ENCODE data around the gene TRMT10B. TPM values are rescaled to one million over a fixed set of nuclear protein-coding genes. Genes with fewer than 3 reads are reported as not detected.

Gene TRMT10B
- total RNA-seq, 4 donors from 2014 or later = 1.5 to 10.2 (median 3.0) TPM

DNA sequence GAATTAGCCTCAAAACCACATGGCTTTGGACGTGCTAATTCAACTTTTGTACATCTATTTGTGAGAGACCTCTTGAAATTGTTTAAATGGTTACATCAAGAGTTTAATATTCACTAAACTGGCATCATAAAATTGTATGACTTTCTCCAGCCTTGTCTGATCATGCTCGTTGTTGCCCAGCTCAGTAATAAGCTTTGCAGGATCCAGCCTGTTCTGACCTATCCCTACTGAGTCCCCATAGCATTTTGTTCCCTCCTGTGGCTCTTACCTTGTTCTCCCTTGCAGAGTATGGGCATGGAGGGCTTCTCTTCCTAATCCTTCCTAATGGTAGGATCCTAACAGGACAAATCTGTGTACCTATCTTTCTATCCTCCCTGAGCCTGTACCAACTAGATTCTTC is 24.9 kb downstream of the TRMT10B start:
- no peak for DNase-seq
- Histone ChIP-seq H3K27me3 (no peaks in the 10 kb centered on the region), H3K36me3 (peaks cover 0 to 64% of the 10 kb centered on the region in 2 donors), H3K27ac (no peak overlapping the region), H3K9me3 (no peaks in the 10 kb centered on the region), H3K4me3 (no peak overlapping the region), H3K4me1 (peaks cover under 1 to 2% of the 10 kb centered on the region in 2 donors)
- intact Hi-C loops (cut with DNase I; ENCODE audit: low total_unique reads) = no loop called here
- TF ChIP-seq POLR2A (IDR thresholded peaks at IDR 0.05) = no peak
- TF ChIP-seq, protein P1, sequence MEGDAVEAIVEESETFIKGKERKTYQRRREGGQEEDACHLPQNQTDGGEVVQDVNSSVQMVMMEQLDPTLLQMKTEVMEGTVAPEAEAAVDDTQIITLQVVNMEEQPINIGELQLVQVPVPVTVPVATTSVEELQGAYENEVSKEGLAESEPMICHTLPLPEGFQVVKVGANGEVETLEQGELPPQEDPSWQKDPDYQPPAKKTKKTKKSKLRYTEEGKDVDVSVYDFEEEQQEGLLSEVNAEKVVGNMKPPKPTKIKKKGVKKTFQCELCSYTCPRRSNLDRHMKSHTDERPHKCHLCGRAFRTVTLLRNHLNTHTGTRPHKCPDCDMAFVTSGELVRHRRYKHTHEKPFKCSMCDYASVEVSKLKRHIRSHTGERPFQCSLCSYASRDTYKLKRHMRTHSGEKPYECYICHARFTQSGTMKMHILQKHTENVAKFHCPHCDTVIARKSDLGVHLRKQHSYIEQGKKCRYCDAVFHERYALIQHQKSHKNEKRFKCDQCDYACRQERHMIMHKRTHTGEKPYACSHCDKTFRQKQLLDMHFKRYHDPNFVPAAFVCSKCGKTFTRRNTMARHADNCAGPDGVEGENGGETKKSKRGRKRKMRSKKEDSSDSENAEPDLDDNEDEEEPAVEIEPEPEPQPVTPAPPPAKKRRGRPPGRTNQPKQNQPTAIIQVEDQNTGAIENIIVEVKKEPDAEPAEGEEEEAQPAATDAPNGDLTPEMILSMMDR (IDR thresholded peaks at IDR 0.05 in 4 of 5, conservative IDR thresholded peaks at IDR 0.05 in 1 of 5) = no peak
- in situ Hi-C loops (cut with MboI; ENCODE audit: low sequenced_read_pairs in 4 of 4) = loop anchor here in 3 of 4 donors (25.0 kb wide), 2 partner anchors 109 to 191 kb away; partner anchors contain the start of genes FBXO10 (in 3 of the 3) and TOMM5 (in 3 of the 3)
- ATAC-seq = no peak

DNA sequence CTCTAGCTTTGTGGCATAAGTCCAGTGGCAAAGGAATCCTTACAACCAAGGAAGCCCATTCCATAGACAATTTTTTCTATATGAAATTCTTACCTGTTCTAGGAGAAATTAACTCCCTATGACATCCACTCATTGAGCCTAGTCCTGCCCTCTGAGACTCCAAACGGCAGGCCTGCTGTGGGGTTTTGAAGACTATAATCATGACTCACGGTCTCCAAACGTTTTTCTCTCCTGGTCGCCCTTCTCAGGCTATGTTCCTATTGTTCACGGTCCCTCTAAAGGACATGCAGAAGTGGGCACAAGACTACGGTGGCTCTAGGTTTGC is 30.6 kb downstream of the TRMT10B start:
- H3K36me3 ChIP-seq = peaks cover 0 to 46% of the 10 kb centered on the region in 2 donors
- peak overlapping the region; percentile 77 to 89 (median 81) for H3K27ac ChIP-seq
- in situ Hi-C loops (cut with MboI; ENCODE audit: low sequenced_read_pairs in 4 of 4) = loop anchor here (10.0 to 25.0 kb wide), 4 partner anchors 103 to 199 kb away; partner anchors contain the start of genes FBXO10 (in 3 of the 4) and TOMM5 (in 3 of the 4)
- ATAC-seq (no peak), DNase-seq (no peak)
- no peak for TF ChIP-seq POLR2A (IDR thresholded peaks at IDR 0.05)
- TF ChIP-seq, protein P1 (IDR thresholded peaks at IDR 0.05 in 4 of 5, conservative IDR thresholded peaks at IDR 0.05 in 1 of 5) = no peak
- H3K4me3 ChIP-seq = peak overlapping the region; percentile 87 to 95 (median 94)
- H3K27me3 ChIP-seq = peaks cover 0 to 11% (median 0%) of the 10 kb centered on the region in 3 donors
- peaks cover 15% of the 10 kb centered on the region in 2 donors for H3K4me1 ChIP-seq
- intact Hi-C loops (cut with DNase I; ENCODE audit: low total_unique reads) = loop anchor here (2.0 to 10.0 kb wide), 2 partner anchors 31 to 209 kb away; partner anchors contain the start of genes FBXO10 and TRMT10B
- no peaks in the 10 kb centered on the region for H3K9me3 ChIP-seq

DNA sequence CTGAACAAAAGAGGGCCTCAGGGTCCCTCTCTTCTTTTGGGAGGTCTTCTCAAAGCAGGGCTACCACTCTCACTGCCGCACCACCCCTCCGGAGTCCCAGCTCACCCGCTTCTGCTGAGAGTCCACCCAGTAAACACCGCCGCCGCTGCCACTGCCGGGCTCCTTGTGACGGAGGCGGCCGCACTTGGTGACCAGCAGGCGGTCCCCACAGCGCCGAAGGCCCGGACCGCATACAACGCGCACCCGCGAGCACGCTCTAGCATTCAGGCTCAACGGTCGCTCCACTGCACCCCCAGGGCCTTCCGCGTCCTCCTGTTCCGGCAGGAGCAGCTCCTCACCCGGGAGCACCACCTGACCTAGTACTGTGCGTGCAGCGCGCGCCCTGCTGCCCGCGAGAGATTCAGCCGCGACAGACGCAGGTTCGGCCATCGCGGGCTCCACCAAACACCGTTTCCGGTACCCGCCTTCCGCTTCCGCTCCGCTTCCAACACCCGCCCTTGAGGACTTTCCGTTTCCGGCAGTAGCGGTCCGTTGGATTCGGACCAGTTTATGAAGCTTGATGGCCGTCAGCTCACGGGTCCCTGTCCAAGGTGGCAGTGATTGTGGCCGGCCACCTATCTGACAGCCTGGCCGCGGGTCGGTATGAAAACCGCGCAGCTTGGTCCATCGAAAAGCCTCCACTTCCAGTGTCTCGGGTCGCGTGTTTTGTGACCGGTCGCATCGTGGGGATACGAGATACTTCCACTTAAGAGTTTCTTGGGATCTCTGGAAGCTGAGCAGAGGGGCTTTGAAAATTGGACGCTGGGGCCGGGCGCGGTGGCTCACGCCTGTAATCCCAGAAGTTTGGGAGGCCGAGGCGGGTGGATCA is 31.2 kb downstream of the TRMT10B start, which contains the start of gene EXOSC3:
Gene EXOSC3 (minus strand): TSS at position 449 of the 868 bp plus-strand sequence. CDS start 20 bp downstream, at position 429.
- intact Hi-C loops (cut with DNase I; ENCODE audit: low total_unique reads) = loop anchor here (1.0 to 10.0 kb wide), 3 partner anchors 15 to 210 kb away; partner anchors contain the start of genes DCAF10, FBXO10 and TRMT10B

DNA sequence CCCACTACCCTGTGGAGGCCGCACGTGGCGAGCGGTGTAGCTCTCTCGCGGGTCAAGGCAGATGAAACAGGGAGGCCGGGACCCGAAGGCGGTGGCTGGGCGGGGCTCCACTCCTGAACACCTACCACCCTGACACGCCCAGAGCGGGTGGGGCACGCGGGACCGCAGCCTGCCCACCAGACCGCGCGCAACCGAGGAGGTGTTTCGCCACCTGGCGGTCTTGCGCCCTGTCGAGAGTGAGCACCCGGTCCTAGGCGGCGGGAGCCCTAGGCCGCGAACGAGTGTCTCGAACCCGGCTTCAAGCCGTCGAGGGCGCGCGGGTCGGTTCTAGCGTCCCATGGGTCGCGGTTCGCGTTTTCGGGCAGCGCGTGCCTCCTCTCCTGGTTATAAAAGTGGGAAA is 33.5 kb downstream of the TRMT10B start:
- no peak overlapping the region for H3K4me3 ChIP-seq
- intact Hi-C loops (cut with DNase I; ENCODE audit: low total_unique reads) (loop anchor here (10.0 kb wide), 1 partner anchor 212 kb away; the partner anchor contains the start of gene FBXO10), in situ Hi-C loops (cut with MboI; ENCODE audit: low sequenced_read_pairs in 4 of 4) (loop anchor here (10.0 to 25.0 kb wide), 4 partner anchors 100 to 202 kb away; partner anchors contain the start of genes FBXO10 (in 3 of the 4) and TOMM5 (in 3 of the 4))
- no peaks in the 10 kb centered on the region for H3K9me3 ChIP-seq
- H3K27me3 ChIP-seq = peaks cover 0 to 11% (median 0%) of the 10 kb centered on the region in 3 donors
- no peak overlapping the region for H3K27ac ChIP-seq
- ATAC-seq (no peak), DNase-seq (no peak)
- no peak for TF ChIP-seq POLR2A (IDR thresholded peaks at IDR 0.05)
- TF ChIP-seq, protein P1 (IDR thresholded peaks at IDR 0.05 in 4 of 5, conservative IDR thresholded peaks at IDR 0.05 in 1 of 5) = no peak
- H3K4me1 ChIP-seq = peaks cover 15% of the 10 kb centered on the region in 2 donors
- H3K36me3 ChIP-seq = peaks cover 0 to 18% of the 10 kb centered on the region in 2 donors

More for the DNA sequence above, 31.2 kb downstream of the TRMT10B start, which contains the start of gene EXOSC3:
- Histone ChIP-seq H3K36me3 (peaks cover 0 to 40% of the 10 kb centered on the region in 2 donors), H3K9me3 (no peaks in the 10 kb centered on the region), H3K4me3 (peak within 1 kb of the TSS; percentile 87 to 95 (median 94)), H3K27me3 (peaks cover 0 to 11% (median 0%) of the 10 kb centered on the region in 3 donors), H3K27ac (peak within 1 kb of the TSS; percentile 77 to 89 (median 81)), H3K4me1 (peaks cover 15% of the 10 kb centered on the region in 2 donors)
- in situ Hi-C loops (cut with MboI; ENCODE audit: low sequenced_read_pairs in 4 of 4) = loop anchor here (10.0 to 25.0 kb wide), 4 partner anchors 102 to 200 kb away; partner anchors contain the start of genes FBXO10 (in 3 of the 4) and TOMM5 (in 3 of the 4)
- DNase-seq (peak; percentile 84 to 85), ATAC-seq (peak; percentile 99)
- TF ChIP-seq, protein P1 (IDR thresholded peaks at IDR 0.05 in 4 of 5, conservative IDR thresholded peaks at IDR 0.05 in 1 of 5) = peak in 1 of 5 experiments; percentile 15
- peak; percentile 13 to 63 for TF ChIP-seq POLR2A (IDR thresholded peaks at IDR 0.05)
